SU-DHL-6 (cell line): ENCODE data around the gene RGS4.

ENCODE experiments used
- H2AFZ ChIP-seq: fragments of 200-600 bp; sonication (generic); 2 replicates; pipeline ENCODE4 v1.6.1; 2014; ENCODE audit warnings: low read depth, mild to moderate bottlenecking, moderate library complexity, mixed read lengths, antibody characterized with exemption, low read length; ENCODE audit not compliant: severe bottlenecking
- H3F3A ChIP-seq: fragments of 200-600 bp; shearing (Covaris generic); 2 replicates; pipeline ENCODE4 v1.6.0; 2016; ENCODE audit warnings: antibody characterized with exemption, mild to moderate bottlenecking; ENCODE audit not compliant: insufficient read depth
- H3K27ac ChIP-seq: fragments of 200-600 bp; sonication (generic); 2 replicates; pipeline ENCODE4 v1.5.1; 2016; ENCODE audit warnings: low read depth, mild to moderate bottlenecking, low read length, moderate library complexity, mixed read lengths
- H3K27me3 ChIP-seq: fragments of 200-600 bp; sonication (generic), shearing (Covaris generic); 2 replicates; pipeline ENCODE4 v1.6.0; 2014; ENCODE audit warnings: mild to moderate bottlenecking, low read length
- H3K36me3 ChIP-seq: fragments of 200-600 bp; sonication (generic); 2 replicates; pipeline ENCODE4 v1.6.1; 2014; ENCODE audit warnings: mild to moderate bottlenecking, low read length, mixed read lengths
- H3K4me2 ChIP-seq: fragments of 300-600, 200-600 bp; shearing (Covaris generic), sonication (generic); 2 replicates; pipeline ENCODE4 v1.6.0; 2014; ENCODE audit warnings: low read length, low read depth, mild to moderate bottlenecking; ENCODE audit not compliant: poor library complexity, severe bottlenecking
- H3K4me3 ChIP-seq: fragments of 200-600 bp; sonication (generic); 2 replicates; pipeline ENCODE4 v1.5.1; 2014; ENCODE audit warnings: antibody characterized with exemption, low read length, mild to moderate bottlenecking, mixed read lengths; ENCODE audit not compliant: insufficient read depth, poor library complexity, severe bottlenecking
- H3K79me2 ChIP-seq: fragments of 200-600 bp; sonication (generic); 2 replicates; pipeline ENCODE4 v1.6.1; 2014; ENCODE audit warnings: mild to moderate bottlenecking, low read length, moderate library complexity; ENCODE audit not compliant: insufficient read depth
- H3K9ac ChIP-seq: fragments of 200-600 bp; sonication (generic); 2 replicates; pipeline ENCODE4 v1.7.0; 2014; ENCODE audit warnings: mild to moderate bottlenecking, low read length
- H3K9me2 ChIP-seq: fragments of 200-600 bp; sonication (generic); replicated peaks from 2 replicates; pipeline ENCODE4 v1.6.1; 2014; ENCODE audit warnings: low read length; ENCODE audit not compliant: insufficient read depth
- H3K9me3 ChIP-seq: fragments of 200-600 bp; sonication (generic); 2 replicates; pipeline ENCODE4 v1.6.1; 2014; ENCODE audit warnings: low read length, mixed read lengths; ENCODE audit not compliant: insufficient read depth
- H4K20me1 ChIP-seq: fragments of 200-600 bp; sonication (generic); 2 replicates; pipeline ENCODE4 v1.6.1; 2014; ENCODE audit warnings: low read depth, mild to moderate bottlenecking, antibody characterized with exemption, low read length, moderate library complexity, mixed read lengths
- CTCF ChIP-seq: fragments of 200-600 bp; sonication (generic); IDR thresholded peaks from one replicate; pipeline ENCODE4 v1.5.1; 2017; ENCODE audit warnings: antibody characterized with exemption, mild to moderate bottlenecking, low read length, moderate library complexity; ENCODE audit not compliant: insufficient read depth, poor library complexity, severe bottlenecking
- EZH2phosphoT487 ChIP-seq: fragments of 200-600 bp; sonication (generic), shearing (Covaris generic); conservative IDR thresholded peaks from 2 replicates; pipeline ENCODE4 v1.6.1; 2018; ENCODE audit warnings: mild to moderate bottlenecking, antibody characterized with exemption, low read length, moderate library complexity, mixed read lengths

Gene RGS4

GRCh38 chr1:163083690-163084089 is 14.5 kb downstream of the RGS4 start:
- Histone ChIP-seq H3K9me3 (no peaks in the 10 kb centered on the region), H3K27ac (no peak overlapping the region), H3F3A (no peaks in the 10 kb centered on the region), H3K27me3 (no peaks in the 10 kb centered on the region), H4K20me1 (no peaks in the 10 kb centered on the region), H3K4me3 (no peak overlapping the region), H3K9ac (no peak overlapping the region), H3K9me2 (no peaks in the 10 kb centered on the region), H2AFZ (no peak overlapping the region), H3K79me2 (no peaks in the 10 kb centered on the region), H3K36me3 (no peaks in the 10 kb centered on the region), H3K4me2 (no peak overlapping the region)
- TF ChIP-seq EZH2phosphoT487: no peak
- no peak for TF ChIP-seq CTCF

- TF ChIP-seq CTCF (no peak), EZH2phosphoT487 (no peak)
- H2AFZ ChIP-seq: no peak overlapping the region
- no peaks in the 10 kb centered on the region for H4K20me1 ChIP-seq
- H3K9me2 ChIP-seq: no peaks in the 10 kb centered on the region
- H3K27me3 ChIP-seq: no peaks in the 10 kb centered on the region
- no peaks in the 10 kb centered on the region for H3K9me3 ChIP-seq
- H3K36me3 ChIP-seq: no peaks in the 10 kb centered on the region
- H3K27ac ChIP-seq: no peak overlapping the region
- no peak overlapping the region for H3K9ac ChIP-seq
- H3F3A ChIP-seq: no peaks in the 10 kb centered on the region
- no peak overlapping the region for H3K4me3 ChIP-seq
- no peak overlapping the region for H3K4me2 ChIP-seq
- H3K79me2 ChIP-seq: no peaks in the 10 kb centered on the region
Measured at GRCh38 chr1:163084330-163084729, 15.2 kb downstream of the RGS4 start.

GRCh38 chr1:163085041-163085903 is 16.1 kb downstream of the RGS4 start:
- H3K27me3 ChIP-seq: no peaks in the 10 kb centered on the region
- H3K36me3 ChIP-seq: no peaks in the 10 kb centered on the region
- no peak overlapping the region for H2AFZ ChIP-seq
- no peaks in the 10 kb centered on the region for H3F3A ChIP-seq
- no peaks in the 10 kb centered on the region for H3K79me2 ChIP-seq
- H3K27ac ChIP-seq: no peak overlapping the region
- no peak overlapping the region for H3K4me3 ChIP-seq
- H3K9me3 ChIP-seq: no peaks in the 10 kb centered on the region
- no peak overlapping the region for H3K9ac ChIP-seq
- no peak for TF ChIP-seq EZH2phosphoT487
- TF ChIP-seq CTCF: no peak
- no peaks in the 10 kb centered on the region for H3K9me2 ChIP-seq
- H4K20me1 ChIP-seq: no peaks in the 10 kb centered on the region
- no peak overlapping the region for H3K4me2 ChIP-seq
